GM13976 (cell line): Measurements from ENCODE around the gene TAP2.
A peak's percentile ranks its signal among the peaks of the same experiment; 100 is the strongest.

ENCODE experiments used
- DNase-seq: peaks from one replicate; pipeline ENCODE4 v3.0.0; 2012; ENCODE audit warnings: low spot score
- CTCF ChIP-seq: IDR thresholded peaks from 2 replicates; pipeline ENCODE4 v1.5.1; 2012; ENCODE audit warnings: borderline replicate concordance, mild to moderate bottlenecking; ENCODE audit not compliant: insufficient read depth; ENCODE audit errors: extremely low read depth, missing control alignments, control extremely low read depth
- in situ Hi-C: fragments of 300-500 bp; cut with MboI; formaldehyde crosslinking; loops from one replicate; pipeline ENCODE4 v1.12.0; 2022; ENCODE audit warnings: low sequenced_read_pairs, mixed read lengths, inconsistent platforms; ENCODE audit not compliant: unreplicated experiment

Gene TAP2

GRCh38 chr6:32853541-32854375 lies 15.2 kb upstream of the TAP2 start, which contains the start of the genes PSMB9 and TAP1:
Gene PSMB9 (plus strand): TSS chr6:32854192. CDS start chr6:32854230, 38 bp downstream.
Gene TAP1 (minus strand): TSS chr6:32853704. CDS start chr6:32853636, 68 bp downstream.
- TF ChIP-seq CTCF: peak; percentile 89
- DNase-seq: peak; percentile 94
- in situ Hi-C loops: no loop called here

- in situ Hi-C loops: no loop called here
- DNase-seq: peak; percentile 70
- no peak for TF ChIP-seq CTCF
Measured at GRCh38 chr6:32852844-32853540, 14.5 kb upstream of the TAP2 start.

GRCh38 chr6:32852018-32852843 lies 13.7 kb upstream of the TAP2 start:
- in situ Hi-C loops: no loop called here
- no peak for TF ChIP-seq CTCF
- peak; percentile 42 for DNase-seq

- in situ Hi-C loops: no loop called here
Measured at GRCh38 chr6:32851025-32851424, 12.5 kb upstream of the TAP2 start.

GRCh38 chr6:32849126-32849525 lies 10.6 kb upstream of the TAP2 start:
- TF ChIP-seq CTCF: no peak
- no peak for DNase-seq
- in situ Hi-C loops: no loop called here

More at GRCh38 chr6:32851025-32851424, 12.5 kb upstream of the TAP2 start:
- no peak for DNase-seq
- no peak for TF ChIP-seq CTCF

- in situ Hi-C loops: no loop called here
- DNase-seq: no peak
- no peak for TF ChIP-seq CTCF
Measured at GRCh38 chr6:32847795-32848194, 9.3 kb upstream of the TAP2 start.
